Neutrophil (primary cell): ENCODE measurements around the gene CCL26.
"Not testable (repeated sequence)": the region's sequence is repeated elsewhere in the genome, so short reads cannot be mapped to it uniquely, and the experiment has no call there.

Experiments
- H3K27ac ChIP-seq: fragments of 200-600 bp; sonication (generic); 2 replicates; pipeline ENCODE4 v1.5.1; 2016; ENCODE audit warnings: mild to moderate bottlenecking, moderate library complexity
- H3K27me3 ChIP-seq: fragments of 200-600 bp; sonication (generic); 2 replicates; pipeline ENCODE4 v1.6.0; 2016; ENCODE audit warnings: mild to moderate bottlenecking
- H3K36me3 ChIP-seq: fragments of 200-600 bp; sonication (generic); 2 replicates; pipeline ENCODE4 v1.5.1; 2017
- H3K4me1 ChIP-seq, 2 experiments: fragments of 200-600 bp in 1 of 2; sonication (generic) in 1 of 2; 1 replicate in 1 of 2; 2 replicates in 1 of 2; pipeline versions ENCODE4 v1.5.1 to v1.6.1; 2013 to 2016; ENCODE audit warnings: low read depth in 1 of 2, low read length in 1 of 2, mild to moderate bottlenecking in 1 of 2, moderate library complexity in 1 of 2; ENCODE audit not compliant: control insufficient read depth in 1 of 2, insufficient read depth in 1 of 2
- H3K4me3 ChIP-seq, 2 experiments: fragments of 200-600 bp in 1 of 2; sonication (generic) in 1 of 2; 1 replicate in 1 of 2; 2 replicates in 1 of 2; pipeline ENCODE4 v1.5.1; 2013 to 2016; ENCODE audit warnings: low read depth in 1 of 2, low read length in 1 of 2, mild to moderate bottlenecking in 1 of 2, moderate library complexity in 1 of 2
- H3K9me3 ChIP-seq: fragments of 200-600 bp; sonication (generic); 2 replicates; pipeline ENCODE4 v1.5.1; 2016
- TF ChIP-seq, protein P1 (sequence below): fragments of 200-600 bp; sonication (generic); IDR thresholded peaks from 2 replicates; pipeline ENCODE4 v1.5.1; 2016; ENCODE audit warnings: antibody characterized with exemption

Gene CCL26

DNA sequence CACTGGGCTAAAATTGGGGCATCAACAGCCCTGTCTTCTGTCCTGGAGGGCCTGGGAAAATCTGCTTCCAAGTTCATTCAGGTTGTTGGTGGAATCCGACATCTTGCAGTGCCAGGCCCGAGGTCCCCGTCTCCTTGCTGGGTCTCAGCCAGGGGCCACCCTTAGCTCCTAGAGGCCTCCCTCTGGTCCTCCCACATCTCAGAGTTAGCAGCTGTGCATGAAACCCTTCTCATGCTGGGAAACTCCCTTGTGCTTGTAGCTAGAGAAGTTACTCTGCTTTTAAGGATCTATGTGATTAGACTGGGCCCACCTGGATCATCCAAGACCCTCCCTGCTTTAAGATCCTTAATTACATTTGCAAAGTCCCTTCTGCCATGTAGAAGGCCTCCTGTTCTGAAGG is 48.6 kb downstream of the CCL26 start:
- Histone ChIP-seq H3K27ac (no peak overlapping the region), H3K4me1 (no peaks in the 10 kb centered on the region), H3K4me3 (no peak overlapping the region), H3K27me3 (no peaks in the 10 kb centered on the region), H3K9me3 (no peaks in the 10 kb centered on the region), H3K36me3 (no peaks in the 10 kb centered on the region)
- TF ChIP-seq, protein P1, sequence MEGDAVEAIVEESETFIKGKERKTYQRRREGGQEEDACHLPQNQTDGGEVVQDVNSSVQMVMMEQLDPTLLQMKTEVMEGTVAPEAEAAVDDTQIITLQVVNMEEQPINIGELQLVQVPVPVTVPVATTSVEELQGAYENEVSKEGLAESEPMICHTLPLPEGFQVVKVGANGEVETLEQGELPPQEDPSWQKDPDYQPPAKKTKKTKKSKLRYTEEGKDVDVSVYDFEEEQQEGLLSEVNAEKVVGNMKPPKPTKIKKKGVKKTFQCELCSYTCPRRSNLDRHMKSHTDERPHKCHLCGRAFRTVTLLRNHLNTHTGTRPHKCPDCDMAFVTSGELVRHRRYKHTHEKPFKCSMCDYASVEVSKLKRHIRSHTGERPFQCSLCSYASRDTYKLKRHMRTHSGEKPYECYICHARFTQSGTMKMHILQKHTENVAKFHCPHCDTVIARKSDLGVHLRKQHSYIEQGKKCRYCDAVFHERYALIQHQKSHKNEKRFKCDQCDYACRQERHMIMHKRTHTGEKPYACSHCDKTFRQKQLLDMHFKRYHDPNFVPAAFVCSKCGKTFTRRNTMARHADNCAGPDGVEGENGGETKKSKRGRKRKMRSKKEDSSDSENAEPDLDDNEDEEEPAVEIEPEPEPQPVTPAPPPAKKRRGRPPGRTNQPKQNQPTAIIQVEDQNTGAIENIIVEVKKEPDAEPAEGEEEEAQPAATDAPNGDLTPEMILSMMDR: no peak

GRCh38 chr7:75722373-75722772 is 49.6 kb downstream of the CCL26 start:
- TF ChIP-seq, protein P1: no peak
- H3K9me3 ChIP-seq: no peaks in the 10 kb centered on the region
- no peak overlapping the region for H3K4me3 ChIP-seq
- H3K27ac ChIP-seq: no peak overlapping the region
- no peaks in the 10 kb centered on the region for H3K4me1 ChIP-seq
- H3K27me3 ChIP-seq: no peaks in the 10 kb centered on the region
- H3K36me3 ChIP-seq: no peaks in the 10 kb centered on the region

- not testable (repeated sequence) for H3K9me3 ChIP-seq, H3K27ac ChIP-seq, H3K36me3 ChIP-seq, H3K27me3 ChIP-seq, H3K4me1 ChIP-seq, H3K4me3 ChIP-seq
These were observed 50.1 kb downstream of the CCL26 start for GRCh38 chr7:75721922-75722321.

GRCh38 chr7:75721426-75721825 is 50.6 kb downstream of the CCL26 start:
- Histone ChIP-seq H3K4me1 (no peaks in the 10 kb centered on the region), H3K27me3 (no peaks in the 10 kb centered on the region), H3K4me3 (no peak overlapping the region), H3K9me3 (no peaks in the 10 kb centered on the region), H3K27ac (no peak overlapping the region), H3K36me3 (no peaks in the 10 kb centered on the region)
- TF ChIP-seq, protein P1: no peak

- TF ChIP-seq, protein P1: no peak
- no peaks in the 10 kb centered on the region for H3K4me1 ChIP-seq
- H3K27ac ChIP-seq: no peak overlapping the region
- H3K27me3 ChIP-seq: no peaks in the 10 kb centered on the region
- H3K36me3 ChIP-seq: no peaks in the 10 kb centered on the region
- no peaks in the 10 kb centered on the region for H3K9me3 ChIP-seq
- no peak overlapping the region for H3K4me3 ChIP-seq
These were observed 52.4 kb downstream of the CCL26 start for GRCh38 chr7:75719626-75720025.
